ENCODE measurements around the gene DENND1B.

The DENND1B gene

GRCh38 chr1:197469620-197470210 is 305.6 kb downstream of the DENND1B start:
- DNase-seq (ENCODE audit: low read depth, low spot score): no peak

DNA sequence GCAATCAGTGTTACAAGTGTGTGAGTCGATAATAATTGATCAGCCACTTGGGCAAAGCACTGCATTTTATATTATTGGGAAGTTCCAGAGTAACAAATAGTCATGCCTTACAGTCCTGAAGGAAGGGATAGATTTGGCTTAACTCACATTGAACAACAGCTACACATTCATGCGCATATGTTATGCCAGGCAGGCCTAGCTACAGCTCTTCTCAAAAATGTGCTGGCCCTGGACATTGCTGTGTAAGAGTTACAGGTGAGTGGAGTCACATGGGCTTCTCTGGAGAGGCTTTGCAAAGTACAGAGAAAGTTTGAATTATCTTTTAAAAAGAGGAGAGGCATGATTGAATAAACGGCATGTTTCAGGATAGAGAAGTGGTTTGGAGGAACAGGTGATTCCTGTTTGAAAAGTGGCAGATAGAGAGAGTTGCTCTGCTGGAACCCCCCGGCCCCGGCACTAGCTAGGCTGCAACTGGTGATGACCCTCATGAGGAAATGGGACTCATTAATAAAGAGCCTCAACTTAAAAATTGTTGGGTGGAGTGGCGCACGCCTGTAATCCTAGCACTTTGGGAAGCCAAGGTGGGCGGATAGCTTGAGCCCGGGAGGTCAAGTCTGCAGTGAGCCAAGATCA is 306.6 kb downstream of the DENND1B start:
- no peak for DNase-seq (ENCODE audit: low read depth, low spot score)

- no peak for DNase-seq (ENCODE audit: low read depth, low spot score)
Observed at GRCh38 chr1:197467881-197468280, 307.4 kb downstream of the DENND1B start.

GRCh38 chr1:197466813-197467212 is 308.5 kb downstream of the DENND1B start:
- DNase-seq (ENCODE audit: low read depth, low spot score): no peak

DNA sequence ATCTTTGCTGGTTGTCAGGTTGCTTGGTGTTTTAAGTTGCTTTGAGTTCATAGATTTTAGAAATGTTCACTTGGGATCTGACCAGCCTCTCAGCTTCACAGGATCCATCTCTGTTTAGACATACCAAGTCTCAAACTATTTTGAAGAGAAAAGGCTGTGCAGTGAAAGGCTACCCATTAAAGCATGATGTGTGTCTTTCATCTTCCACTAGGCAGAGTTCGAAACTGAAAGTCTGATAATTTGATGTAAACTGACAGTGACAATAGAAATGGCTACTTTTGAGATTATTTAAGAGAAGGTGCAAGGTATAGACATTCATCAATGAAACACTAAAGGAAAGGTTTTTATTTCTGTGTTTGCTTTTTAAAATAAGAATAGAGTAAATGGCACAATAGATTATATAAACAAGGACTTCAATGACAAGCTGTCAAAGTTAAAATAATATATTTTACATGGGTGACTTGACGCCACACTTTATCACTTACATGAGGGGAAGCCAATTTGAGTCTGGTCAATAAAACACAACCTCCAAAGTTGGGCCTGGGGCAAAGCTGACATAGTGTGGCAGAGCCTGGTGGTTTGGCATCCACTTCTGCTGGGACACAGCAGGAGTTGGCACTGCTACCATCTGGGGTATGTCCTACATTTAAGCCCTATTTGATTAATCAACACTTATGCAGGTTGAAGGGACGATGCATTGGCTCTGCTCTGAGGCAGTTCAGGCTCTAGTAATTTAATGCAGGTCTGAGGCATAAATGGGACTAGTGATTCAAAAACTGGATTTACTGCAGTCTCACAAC is 309.6 kb downstream of the DENND1B start:
- DNase-seq (ENCODE audit: low read depth, low spot score): no peak

- no peak for DNase-seq (ENCODE audit: low read depth, low spot score)
Observed at GRCh38 chr1:197464044-197464443, 311.2 kb downstream of the DENND1B start.

GRCh38 chr1:197463142-197463541 is 312.1 kb downstream of the DENND1B start:
- DNase-seq (ENCODE audit: low read depth, low spot score): no peak

DNA sequence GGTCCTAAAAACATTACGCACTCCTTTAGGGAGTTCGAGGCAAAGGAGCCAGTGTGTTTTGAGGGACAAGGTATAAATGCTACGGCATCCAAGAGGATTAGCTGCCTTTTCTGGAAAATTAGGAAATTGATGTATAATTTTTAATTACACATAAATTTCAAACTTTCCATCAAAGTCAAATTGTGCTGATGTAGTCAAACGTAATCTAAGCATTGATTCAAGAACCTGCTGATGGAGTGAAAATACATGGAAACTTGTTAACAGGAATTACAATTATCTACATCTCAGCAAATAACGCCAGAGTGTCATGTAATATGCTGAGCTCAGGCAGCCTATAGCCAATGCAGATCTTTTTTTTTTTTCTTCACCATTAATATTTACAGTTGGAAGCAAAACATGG is 312.7 kb downstream of the DENND1B start:
- no peak for DNase-seq (ENCODE audit: low read depth, low spot score)
